HG02938 (cell line): ENCODE results near the gene THADA.
A peak's percentile ranks its signal among the peaks of the same experiment; 100 is the strongest.

ENCODE experiments used
- ATAC-seq: cut with Tn5 transposase; IDR thresholded peaks from one replicate; pipeline ENCODE4 v1.9.1; 2021; ENCODE audit warnings: mild to moderate bottlenecking, moderate library complexity; ENCODE audit not compliant: unreplicated experiment

THADA gene

DNA sequence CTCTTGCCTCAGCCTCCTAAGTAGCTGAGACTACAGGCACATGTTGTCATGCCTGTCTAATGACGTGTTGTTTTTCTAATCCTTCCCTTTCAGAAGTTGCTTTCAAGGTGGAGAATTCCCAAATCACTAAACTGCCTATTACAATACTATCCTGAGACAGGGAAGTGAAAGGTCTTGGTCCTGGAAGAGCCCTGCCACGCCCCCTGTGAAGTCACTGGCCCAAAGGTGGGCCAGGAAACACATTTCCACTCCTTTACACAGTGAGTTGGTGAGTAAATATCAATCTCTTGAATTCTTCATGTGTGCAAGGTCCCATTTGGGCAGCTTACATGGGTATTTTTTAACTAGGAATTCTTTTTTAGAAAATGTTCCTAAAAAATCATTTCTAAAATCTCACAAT is 150.1 kb downstream of the THADA start:
- ATAC-seq = no peak

DNA sequence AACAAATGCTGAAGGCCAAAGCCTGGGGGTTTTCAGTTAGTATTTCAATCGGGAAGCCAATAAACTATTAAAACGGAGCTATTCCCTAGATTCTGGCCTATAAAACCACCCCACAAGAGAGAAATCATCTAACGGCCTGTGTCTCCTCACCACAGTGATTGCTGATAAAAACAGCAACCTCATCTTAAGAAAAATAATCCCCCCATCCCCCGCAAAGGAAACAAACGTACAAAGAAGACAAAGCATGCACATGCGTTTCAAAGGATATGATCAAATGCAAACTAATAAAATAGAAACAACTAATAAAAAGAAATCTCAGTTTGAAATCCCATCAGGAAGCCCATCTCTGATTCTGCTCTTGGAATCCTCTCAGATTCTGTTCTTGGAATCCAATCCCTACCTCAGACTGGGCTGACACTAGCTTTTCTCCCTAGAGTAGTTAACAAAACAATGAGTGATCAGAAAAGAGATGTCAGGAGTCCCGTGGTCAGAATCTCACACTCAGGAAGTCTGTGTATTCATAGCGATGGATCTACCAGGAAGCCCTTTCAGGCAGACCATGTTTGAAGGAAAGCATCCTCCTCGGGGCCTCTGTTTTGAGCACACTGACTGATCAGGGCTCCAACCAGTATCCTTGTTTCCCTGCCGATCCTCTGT is 150.7 kb downstream of the THADA start:
- no peak for ATAC-seq

DNA sequence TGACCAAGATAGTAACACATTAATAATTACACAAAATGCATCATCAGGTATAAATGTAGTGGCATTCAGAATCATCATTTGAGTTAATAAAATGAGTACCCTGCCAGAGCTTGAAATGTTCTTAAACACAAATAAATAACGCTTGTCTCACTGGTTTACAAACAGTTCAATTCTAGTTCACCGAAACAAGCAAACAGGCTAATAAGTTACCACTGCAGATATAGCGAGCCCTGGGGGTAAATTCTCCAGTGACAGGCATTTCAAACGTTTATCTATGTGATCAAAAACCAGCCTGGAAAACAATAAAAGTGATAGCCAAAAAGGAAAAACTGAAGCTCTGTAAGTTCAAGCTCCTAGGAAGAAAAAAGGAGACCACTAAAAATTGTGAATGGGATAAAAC is 152.6 kb downstream of the THADA start:
- no peak for ATAC-seq

DNA sequence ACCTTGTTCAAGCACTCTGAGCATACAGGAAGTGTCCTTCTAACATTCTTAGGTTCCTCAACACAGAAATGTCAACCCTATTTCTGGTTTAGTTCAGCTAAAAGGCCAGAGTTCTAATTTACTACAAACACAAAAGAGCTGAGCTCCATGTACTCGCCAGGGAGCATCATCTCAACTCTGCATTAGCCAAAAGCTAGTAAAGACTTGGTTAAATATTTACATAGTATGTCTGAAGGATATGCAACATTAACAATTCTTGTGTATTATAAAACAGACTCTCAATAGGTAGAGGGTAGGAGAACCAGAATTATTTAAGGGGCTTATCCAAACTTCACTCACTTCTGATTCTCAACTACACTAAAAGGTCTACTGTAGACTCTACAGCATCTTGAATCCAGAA is 154.6 kb downstream of the THADA start:
- no peak for ATAC-seq

DNA sequence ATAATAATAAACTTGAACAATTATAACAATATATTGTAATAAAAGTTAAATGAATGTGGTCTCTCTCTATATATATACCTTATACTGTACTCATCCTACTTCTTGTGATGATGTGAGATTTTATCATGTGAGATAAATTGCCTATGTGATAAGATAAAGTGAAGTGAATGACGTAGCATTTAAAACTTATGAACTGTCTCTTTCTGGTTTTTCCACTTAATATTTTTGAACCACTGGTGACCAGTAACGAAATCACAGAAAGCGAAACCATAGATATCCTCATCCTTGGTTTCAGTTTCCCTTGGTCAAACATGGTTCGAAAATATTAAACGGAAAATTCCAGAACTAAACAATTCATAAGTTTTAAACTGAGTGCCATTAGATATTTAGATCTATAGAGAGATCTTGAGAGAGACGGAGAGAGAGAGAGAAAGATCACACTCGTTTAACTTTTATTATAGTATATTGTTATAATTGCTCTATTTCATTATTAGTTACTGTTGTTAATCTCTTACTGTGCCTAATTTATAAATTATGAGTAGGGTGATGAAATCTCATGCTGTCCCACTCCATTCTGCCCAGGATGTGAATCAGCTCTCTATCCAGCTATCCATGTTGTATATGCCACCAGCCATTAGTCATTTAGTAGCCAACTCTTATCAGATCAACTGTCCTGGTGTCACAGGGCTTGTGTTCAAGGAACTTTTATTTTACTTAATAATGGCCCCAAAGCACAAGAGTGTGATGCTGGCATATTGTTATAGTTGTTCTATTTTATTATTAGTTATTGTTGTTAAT is 156.8 kb downstream of the THADA start:
- no peak for ATAC-seq

DNA sequence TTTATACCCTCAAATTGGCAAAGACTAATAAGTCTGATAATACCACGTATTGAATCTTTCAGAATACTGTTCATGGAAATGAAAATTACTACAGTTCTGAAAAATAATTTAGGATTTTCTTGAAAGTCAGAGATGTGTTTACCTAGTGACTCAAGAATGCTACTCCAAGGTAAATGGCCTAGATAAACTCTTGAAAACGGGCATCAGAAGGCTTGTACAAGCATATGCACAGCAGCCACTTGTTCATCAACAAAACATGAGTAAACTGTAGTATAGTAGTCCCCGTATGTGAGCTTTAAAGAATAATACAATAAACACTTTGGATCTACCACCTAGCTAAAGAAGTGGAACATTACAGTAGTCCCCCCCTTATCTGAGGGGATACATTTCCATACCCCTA is 157.5 kb downstream of the THADA start:
- no peak for ATAC-seq

DNA sequence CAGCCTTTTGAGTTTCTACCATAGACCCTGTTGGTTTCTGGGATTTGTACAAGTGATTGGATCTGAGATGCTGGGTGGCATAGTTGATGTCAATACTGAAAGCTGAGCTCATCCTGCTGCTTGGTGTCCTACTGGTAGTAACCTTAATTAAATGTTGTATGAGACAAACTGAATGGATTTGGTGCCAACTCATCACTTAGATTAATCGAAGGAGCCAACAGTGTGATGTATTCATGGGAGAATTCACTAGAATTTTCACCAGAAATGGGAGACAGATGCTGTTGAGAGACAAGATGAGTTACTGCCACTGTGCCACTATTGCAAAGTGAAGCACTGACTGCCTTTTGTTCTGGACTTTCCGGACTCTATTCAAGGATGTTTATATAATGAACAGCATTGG is 158.5 kb downstream of the THADA start:
- no peak for ATAC-seq

DNA sequence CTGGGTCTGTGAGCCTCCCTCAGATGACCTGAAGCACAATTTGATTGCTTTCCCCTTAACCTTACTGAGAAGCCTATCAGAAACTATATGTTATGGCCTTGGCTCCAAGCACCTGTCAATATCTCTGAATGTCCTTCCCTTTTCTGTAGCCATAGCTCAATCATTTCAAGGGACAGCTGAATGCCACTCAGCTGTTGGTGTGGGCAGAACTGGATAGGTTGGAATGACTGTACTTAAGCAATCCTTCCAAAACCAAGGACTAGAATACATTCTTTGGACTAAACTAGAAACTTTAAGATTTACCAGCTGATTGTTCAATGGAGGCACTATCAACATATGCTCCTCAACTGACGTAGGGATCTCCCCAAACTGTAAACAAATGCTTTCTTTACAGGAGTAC is 159.4 kb downstream of the THADA start:
- no peak for ATAC-seq

DNA sequence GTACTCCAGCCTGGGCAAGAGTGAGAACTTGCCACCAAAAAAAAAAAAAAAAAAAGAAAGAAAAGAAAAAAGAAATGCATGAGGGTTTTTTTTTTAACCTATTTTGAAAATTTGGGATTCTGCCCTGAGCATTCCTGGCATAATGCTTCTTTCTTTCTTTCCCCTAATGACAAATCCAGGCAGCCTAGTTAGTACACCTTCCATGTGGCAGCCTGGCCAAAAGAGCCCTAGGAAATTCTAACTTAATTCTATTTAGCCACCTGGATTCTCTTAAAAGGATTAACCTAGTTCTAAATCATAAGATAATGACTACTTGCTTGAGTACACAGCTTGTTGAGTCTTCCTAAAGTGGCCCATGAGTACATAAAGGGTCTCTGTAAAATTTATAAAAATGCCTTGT is 160.1 kb downstream of the THADA start:
- ATAC-seq = no peak

DNA sequence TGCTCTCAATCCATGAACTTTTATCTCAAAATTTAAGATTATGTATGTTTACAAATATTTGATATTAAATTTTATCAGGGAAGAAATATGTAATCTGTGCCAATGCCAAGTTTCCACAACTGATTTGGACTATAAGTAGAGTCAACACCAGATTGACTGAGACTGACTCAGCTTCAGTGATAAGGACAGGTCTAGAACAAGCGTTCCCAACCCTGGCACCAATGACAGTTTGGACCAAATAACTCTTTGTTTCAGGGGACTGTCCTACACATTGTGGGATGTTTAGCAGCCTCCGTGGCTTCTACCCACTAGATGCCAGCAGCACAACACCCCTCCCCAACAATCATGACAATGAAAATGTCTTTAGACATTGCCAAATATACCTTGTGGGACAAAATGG is 165.3 kb downstream of the THADA start:
- ATAC-seq = no peak

DNA sequence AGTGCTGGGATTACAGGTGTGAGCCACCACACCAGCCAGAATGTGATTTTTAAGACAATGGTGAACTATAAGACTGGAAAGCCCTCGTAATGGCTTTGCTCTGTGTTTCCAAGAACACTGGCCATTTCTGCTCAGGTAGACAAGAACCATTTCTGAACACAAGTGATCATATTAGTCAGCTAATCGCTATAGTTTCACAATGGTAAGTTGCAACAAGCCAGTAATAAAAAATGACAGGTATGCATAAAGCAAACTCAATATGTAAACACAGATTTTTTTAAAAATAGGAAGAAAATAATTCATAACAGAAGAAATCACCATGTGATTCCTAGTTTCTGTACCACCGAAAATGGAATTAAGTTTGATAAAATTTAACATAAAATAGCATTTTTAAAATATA is 166.5 kb downstream of the THADA start:
- ATAC-seq = no peak

DNA sequence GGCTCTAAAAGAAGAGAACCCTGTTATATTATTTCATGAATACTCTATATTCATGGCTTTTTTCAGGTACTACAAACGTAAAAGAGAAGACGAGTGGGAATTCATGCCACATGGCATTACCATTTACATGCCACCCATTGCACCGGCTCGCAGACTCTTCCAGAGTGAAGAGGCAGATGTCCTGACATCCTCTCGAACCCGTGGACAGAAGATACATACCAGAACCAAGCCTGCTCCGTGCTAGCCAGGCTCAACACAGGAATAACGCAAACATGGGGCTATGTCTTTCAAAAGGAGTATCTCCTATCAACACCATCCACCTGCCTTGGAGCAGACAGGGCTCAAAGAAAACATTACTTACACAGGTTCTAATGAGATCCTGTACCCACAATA is 168.8 kb downstream of the THADA start:
- no peak for ATAC-seq

DNA sequence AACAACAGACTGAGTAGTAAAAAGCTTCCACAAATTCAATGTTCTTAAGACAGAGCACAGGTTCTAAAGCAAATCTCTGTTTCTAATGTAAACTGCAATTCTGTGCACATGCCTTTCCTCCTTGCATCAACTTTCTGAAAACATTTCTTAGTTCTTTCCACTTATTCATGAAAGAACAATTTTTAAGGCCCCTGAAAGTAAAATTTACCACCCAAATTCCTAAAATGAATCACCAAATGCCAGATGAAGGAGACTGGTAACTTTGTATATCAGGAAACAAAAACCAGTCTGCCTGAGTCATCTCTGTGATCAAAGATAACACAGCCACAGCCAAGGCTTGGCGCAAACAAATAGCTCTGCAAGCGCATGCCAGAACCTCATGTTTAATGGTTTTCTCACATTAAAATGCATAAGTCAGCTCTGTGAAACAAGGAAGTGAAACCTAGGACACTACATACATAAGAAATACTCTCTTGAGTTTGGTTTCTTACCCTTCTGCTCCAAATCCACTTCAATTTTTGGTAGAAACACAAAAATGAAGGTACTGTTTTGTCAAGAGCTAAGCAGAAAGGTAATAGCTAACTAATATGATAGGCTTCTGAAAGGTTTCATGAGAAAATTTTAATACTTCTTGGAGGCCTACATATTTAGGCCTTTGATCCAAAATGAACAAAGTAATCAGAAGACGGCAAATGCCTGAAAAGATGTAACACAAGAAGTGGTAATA is 169.4 kb downstream of the THADA start:
- ATAC-seq = peak; percentile 91

DNA sequence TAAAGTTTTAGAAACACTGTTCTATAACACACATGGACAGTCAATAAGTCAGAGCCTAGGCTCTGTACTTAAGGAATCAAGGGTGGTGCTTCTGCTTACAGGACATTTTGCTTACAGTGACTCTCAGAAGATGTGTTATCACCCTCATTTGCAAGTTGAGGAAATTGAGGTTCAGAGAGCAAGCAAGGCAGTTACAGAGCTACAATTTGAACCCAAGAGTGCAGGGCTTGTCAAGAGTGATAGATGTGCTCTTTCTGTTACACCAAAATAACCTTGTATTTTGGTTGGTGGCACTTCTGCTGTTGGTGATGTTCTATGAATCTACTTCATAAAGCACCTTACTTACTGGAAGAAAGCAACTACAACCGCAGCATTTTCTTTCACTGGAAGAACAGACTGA is 170.2 kb downstream of the THADA start:
- ATAC-seq = no peak

DNA sequence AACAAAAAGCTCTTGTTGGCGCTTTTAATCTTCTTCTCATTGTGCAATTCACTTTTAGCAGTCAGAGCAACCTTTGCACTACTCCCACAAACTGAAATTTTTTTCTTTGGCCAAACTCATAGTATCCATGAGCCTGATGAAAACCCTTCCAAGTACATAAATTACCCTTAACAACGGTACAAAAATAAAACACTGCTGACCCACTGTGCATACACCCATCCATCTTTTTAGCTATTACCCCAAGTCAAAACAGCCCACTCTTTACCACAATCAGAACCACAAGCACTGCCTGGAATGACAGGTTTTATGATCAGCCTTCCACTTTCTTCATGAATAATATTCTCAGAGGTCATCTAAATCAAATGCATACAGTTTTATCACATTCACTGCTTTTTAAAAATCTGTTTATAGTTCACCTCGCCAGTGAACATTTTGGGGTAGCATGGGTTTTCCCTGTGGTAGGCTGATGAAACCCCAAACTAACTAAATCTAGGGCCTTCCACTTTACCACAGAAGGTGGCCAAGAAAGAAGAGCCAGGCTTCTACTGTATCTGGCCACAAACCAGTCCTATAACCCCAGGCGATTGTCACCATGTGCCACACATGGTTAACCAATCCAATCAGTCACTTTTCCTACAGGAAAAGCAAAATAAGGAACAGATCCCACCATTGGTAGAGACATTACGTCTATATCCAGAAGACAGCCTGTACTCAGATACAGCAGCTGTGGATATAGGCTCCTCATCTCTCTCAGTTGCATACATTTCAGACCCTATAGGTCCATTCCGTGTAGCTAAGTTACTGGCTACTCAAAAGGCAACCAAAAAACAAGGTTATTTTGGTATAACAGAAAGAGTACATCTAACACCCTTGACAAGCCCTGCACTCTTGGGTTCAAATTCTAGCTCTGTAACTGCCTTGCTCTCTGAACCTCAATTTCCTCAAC is 171.3 kb downstream of the THADA start:
- ATAC-seq = no peak

DNA sequence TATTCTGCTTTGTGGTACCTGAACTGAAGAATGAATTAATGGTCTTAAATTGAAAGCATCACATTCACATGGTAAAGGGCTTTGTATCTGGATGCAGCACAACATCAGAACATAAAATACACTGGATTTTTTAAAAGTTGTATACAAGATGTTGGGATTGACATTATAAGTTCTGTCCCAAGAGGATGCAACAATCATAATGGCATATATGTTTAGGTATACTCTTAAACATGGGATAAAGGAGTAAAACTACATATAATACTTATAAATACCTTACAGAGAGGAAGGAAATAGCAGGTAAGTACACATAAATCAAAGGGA is 171.9 kb downstream of the THADA start:
- ATAC-seq = no peak

DNA sequence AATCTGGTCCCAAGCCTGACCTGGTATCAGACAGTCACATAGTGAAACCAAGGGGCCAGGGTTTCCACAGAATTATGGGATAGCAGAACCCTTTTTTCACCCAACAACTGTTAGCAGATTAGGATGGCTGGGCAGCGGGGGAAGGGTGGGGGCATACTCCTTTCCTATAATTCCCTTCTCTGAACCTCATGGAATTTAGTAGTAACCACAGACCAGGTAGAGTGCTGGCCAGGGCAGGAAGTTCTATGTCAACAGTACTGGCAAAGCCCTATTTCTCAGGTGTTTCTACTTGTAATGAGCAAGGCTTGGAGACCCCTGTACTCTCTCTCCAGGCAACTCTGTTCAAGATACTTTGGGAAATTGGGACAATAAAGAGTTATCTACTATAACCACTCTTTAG is 174.6 kb downstream of the THADA start:
- no peak for ATAC-seq

DNA sequence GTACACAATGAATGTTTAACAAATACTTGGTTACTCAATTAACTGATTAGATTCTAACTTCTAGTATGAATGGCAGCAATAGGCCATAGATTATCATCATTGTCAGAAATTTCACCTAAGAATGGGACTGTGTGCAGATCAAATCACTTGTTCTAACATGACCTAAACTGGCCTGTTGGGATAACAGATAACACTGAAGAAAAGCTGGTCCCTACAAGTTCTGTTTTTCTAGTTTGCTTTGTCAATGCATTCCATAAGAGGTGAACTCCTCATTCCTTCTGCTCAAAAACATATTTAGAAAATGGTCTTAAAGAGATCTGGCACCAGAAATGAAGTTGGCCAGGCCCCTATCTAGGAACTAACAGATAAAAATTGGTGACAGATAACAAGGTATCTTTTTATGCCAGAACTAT is 175.4 kb downstream of the THADA start:
- no peak for ATAC-seq

DNA sequence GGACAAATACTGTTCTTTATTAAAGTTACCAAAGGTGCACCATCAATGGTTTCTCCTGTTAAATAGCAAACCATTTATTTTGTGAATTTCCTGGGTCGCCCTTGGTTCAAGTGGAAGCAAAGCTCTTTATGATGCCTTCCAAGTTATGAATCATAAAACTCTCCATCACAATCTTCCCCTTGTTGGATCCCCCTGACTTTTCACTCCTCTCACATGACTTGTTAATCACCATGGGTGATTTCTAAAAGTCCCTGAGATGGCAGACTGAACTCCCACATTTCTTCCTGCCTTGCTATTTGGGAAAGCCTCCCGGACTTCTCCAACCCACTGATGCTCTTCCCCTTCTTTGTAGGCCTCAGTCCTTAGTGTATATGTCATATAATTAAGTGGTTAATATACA is 176.0 kb downstream of the THADA start:
- ATAC-seq = no peak

DNA sequence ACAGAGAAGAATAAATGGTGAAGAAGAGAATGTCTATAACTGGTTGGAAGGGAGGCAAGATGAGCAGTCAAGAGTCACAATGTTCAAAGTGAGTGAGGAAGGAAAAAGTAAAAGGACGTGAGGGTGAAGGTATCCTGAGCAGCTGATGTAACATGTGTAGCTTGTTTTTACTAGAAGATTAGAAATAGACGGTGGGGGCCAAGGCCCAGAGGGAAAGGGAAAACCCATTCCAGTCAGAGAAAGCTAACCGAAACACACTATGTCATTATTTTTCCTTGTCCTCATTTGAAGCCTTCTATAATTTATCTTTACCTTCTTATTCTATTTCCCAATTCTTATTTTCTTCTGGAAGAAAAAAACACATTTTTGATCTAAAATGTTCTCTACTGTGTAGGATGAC is 176.6 kb downstream of the THADA start:
- ATAC-seq = no peak

DNA sequence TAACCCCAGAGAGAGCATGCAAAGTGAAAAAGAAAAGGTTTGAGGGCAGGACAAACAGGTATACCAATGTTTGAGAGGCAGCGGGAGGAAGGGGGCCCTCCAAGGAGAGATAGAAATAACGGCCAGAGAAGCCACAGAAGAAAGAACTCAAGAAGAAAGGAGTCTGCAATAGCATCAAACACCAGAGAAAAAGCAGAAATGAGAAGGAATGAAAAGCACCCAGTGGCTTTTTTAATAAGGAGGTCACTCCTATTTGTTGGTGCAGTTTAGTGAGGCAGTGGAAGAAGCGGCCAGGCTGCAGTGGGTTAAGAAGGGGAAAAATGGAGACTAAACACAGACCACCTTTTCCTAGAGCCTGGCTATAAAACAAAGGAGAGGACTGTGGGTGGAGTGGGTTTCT is 177.2 kb downstream of the THADA start:
- no peak for ATAC-seq
